ENCODE measurements around the gene TNK1.
"Not testable (repeated sequence)": the region's sequence is repeated elsewhere in the genome, so short reads cannot be mapped to it uniquely, and the experiment has no call there.

The TNK1 gene

DNA sequence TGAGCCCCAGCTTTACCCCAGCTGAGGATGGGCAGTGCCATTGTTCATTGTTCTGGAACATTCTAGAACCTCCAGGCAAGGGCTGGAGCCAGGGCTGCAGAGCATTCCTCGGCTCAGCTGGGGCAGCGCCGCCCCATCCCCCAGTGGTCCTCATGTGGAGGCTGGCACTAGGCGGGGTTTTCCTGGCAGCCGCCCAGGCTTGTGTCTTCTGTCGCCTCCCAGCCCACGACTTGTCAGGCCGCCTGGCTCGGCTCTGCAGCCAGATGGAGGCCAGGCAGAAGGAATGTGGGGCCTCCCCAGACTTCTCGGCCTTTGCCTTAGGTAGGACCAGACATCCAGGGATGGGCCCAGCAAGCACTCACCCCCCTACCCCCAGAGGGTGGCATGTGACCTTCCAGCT lies 25.8 kb upstream of the TNK1 start, which contains the start of gene TMEM95:
TMEM95 (plus strand) TSS at position 104 of the 400 bp plus-strand sequence; CDS start at position 153, 49 bp downstream.
- DNase-seq (ENCODE audit: low read depth in 2 of 3, low spot score in 1 of 3): no peak

DNA sequence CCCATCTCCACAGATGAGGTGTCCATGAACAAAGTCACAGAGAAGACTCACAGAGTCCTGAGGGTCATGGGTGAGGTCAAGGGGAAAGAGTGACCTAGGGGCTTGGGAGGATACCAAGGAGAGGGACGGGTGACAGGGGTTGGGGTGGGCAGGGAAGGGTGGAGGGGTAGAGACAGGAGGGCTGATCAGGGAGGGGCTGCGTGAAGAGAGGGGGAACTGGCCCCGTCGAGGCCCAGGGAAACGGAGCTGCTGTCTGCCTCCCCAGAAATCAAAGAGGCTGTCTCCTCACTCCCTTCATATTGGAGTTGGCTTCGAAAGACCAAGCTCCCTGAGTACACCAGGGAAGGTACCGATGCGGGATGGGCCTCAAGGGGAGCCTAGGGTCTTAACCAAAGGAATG lies 25.3 kb upstream of the TNK1 start:
- no peak for DNase-seq (ENCODE audit: low read depth in 2 of 3, low spot score in 1 of 3)

DNA sequence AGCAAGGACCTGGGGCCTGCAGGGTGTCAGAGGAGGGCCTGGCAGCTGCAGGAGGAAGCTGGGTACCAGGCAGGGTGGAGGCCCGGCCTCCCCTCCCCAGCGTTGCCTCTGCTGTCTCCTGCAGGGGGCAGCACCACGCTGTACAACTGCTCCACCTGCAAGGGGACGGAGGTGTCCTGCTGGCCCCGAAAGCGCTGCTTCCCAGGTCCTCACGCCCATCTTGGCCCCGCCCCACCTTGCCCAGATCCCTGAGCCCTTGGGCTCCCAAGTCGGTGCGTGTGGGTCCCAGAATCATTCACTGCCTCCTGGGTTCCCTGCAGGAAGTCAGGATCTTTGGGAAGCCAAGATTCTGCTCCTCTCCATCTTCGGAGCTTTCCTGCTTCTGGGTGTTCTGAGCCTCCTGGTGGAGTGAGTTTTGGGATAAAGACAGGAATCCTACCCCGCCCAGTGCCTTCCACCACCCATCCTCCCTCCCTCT lies 24.8 kb upstream of the TNK1 start:
- peak; percentile 75 to 85 (median 79) for DNase-seq (ENCODE audit: low read depth in 2 of 3, low spot score in 1 of 3)

DNA sequence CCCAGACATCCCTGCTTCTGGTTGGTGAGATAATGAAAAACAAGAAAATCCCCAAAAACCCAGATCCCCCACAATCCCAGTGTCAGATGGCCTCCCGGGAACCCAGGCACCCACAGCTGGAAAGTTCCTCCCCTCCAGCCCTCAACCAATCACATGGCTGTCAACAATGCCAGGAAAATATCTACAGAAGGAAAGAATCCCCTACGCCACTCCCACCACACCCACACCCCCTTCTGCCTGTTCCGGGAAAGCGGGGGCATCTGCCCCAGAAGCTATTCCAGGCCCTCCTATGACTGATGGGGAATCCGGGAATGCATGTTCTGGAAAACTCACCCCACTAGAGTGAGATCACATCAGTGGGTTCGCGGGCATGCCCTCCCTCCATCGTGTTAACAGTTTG lies 24.1 kb upstream of the TNK1 start:
- no peak for DNase-seq (ENCODE audit: low read depth in 2 of 3, low spot score in 1 of 3)

DNA sequence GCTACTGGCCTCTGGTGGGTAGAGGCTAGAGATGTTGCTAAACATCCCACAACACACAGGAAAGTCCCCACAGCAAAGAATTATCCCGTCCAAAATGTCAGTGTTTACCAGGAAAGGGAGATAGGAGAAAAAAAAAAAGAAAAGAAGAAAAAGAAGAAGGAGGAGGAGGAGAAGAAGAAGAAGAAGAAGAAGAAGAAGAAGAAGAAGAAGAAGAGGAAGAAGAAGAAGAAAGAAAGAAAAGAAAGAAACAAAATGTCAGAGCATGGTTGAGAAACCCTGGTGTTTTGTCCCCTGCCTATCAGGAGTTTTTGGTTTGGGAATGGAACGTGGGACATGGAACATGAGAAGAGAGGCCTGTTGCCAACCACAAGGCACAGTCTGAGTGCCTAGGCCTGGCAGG lies 23.5 kb upstream of the TNK1 start:
- no peak for DNase-seq (ENCODE audit: low read depth in 2 of 3, low spot score in 1 of 3)

DNA sequence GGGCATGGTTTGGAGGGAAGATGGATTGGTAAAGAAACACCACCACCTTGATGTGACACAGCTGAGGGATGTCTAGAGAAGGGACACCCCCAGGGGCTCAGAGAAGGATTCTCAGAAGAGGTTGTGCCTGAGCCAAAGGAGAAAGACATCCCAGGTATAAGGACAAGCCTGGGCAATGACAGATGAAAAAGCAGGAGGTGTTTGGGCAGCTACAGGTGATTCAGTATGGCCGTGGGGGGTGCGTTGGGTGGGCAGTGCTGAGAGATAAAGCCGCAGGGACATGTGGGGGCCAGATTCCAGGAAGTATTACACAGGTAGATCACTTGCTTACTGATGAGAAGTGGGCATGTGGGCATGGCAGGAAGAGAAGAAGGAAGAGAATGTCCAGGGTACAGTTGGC lies 19.0 kb upstream of the TNK1 start:
- DNase-seq (ENCODE audit: low read depth in 2 of 3, low spot score in 1 of 3): no peak

DNA sequence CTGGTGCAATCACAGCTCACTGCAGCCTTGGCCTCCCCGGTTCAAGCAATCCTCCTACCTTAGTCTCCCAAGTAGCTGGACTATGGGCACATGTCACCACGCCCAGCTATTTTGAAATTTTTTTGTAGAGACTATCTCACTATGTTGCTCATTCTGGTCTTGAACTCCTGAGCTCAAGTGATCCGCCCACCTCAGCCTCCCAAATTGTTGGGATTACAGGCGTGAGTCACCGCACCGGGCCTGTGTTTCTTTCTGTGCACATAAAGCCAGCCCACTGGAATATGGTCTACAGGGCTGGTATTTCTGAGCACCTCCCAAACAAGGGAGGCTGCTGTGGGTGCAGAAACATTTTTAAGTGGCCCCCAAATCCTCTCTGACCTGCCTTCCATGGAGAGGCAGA lies 17.6 kb upstream of the TNK1 start:
- DNase-seq (ENCODE audit: low read depth in 2 of 3, low spot score in 1 of 3): no peak

DNA sequence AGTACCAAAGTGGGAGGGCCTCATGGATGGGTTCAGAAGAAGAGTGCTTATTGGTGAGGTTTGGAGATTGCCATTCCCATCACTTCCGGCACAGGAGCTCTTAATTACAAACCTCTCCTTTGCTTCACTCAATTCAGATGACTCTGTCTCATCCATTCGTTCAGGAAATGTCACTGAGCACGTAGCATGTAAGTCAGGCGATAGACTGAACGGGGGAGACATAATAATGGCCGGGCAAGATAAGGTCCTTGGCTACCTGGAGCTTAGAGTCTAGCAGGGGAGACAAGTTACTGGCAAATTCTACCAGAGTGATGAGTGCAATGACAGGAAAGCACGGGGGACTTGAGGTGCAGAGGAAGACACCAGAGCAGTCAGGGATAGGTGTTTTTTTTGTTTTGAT lies 14.9 kb upstream of the TNK1 start:
- DNase-seq (ENCODE audit: low read depth in 2 of 3, low spot score in 1 of 3): not testable (repeated sequence)

DNA sequence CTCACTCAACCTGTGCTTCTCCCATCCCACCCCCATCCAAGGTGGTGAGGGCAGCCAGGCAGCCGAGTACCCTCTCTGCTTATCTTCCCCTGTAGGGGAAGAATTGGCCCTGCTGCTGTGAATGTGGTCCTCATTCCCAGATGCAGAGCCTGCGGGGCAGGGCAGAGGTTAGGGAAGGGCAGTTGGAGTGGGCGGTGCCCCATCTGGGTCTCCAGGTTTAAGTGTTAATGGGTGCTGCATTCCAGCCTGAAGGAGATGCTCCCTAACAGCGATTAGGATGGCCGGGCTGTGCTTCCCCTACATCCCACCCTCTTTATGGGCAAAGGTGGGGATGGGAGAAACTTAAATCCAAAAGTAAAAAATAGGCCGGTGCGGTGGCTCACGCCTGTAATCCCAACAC lies 13.8 kb upstream of the TNK1 start:
- no peak for DNase-seq (ENCODE audit: low read depth in 2 of 3, low spot score in 1 of 3)

DNA sequence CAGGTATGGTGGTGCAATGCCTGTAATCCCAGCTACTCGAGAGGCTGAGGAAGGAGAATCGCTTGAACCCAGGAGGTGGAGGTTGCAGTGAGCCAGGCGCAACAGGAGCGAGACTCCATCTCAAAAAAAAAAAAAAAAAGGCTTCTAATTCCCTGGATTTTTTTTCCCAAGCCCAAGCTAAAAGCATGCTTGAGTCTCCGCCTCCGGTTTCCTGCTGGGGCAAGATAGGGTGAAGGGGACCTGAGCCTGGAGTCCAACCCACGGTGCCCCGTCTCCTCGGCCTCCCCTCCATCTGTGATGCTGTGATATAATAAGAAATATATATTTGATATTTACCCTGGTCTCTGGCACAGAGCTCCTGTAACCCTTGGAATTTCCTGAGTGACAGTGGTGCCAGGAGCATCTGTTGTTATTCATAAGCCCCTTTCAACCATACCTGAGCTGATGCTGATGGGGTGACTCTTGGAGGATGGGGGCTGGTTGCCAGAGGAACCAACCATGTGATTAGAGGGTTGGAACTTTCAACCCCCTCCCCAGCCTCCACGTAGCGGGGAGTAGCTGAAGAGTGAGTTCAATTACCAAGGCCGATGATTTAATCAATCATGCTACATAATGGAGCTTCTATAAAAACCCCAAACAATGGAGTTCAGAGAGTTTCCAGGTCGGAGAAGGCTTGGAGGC lies 12.8 kb upstream of the TNK1 start:
- no peak for DNase-seq (ENCODE audit: low read depth in 2 of 3, low spot score in 1 of 3)

DNA sequence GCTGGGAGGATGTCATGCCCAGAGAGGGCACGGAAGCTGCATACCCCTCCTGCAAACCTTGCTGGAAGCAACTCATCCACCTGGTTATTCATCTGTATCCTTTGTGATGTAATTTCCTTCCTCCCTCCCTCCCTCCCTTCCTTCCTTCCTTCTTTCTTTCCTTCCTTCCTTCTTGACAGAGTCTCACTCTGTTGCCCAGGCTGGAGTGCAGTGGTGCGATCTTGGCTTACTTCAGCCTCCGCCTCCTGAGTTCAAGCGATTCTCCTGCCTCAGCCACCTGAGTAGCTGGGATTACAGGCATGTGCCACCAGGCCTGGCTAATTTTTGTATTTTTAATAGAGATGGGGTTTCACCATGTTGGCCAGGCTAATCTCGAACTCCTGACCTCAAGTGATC lies 12.3 kb upstream of the TNK1 start:
- DNase-seq (ENCODE audit: low read depth in 2 of 3, low spot score in 1 of 3): not testable (repeated sequence)

DNA sequence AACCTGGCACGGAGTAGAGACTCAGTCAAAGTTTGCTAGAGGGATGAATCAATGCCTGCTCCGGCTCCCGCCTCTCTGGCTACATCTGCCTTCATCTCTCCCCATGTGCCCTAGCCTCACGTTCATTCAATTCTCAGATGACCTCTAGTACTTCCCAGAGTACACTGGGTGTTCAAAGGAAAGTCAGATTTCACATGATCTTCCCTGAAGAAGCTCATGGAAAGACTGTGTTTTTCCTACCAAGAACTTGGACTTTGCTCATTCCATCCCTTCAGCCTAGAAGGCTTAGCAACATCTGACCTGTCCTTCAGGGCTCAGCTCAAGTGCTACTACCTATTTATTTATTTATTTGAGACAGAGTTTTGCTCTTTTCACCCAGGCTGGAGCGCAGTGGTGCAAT lies 11.1 kb upstream of the TNK1 start:
- DNase-seq (ENCODE audit: low read depth in 2 of 3, low spot score in 1 of 3): no peak

DNA sequence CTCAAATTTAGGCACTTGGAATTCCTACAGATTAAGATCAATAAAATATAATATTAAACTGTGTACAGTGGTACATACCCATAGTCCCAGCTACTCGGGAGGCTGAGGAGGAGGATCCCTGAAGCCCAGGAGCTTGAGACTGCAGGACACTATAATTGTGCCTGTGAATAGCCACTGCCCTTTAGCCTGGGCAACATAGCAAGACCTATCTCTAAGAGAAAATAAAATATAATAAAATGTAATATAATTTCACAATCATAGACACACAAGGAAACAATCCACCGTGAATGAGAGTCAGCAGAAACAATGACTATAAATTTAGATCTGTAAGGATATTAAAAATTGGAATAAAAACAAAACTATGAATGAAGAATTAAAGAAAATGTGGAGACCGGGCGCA lies 10.0 kb upstream of the TNK1 start:
- DNase-seq (ENCODE audit: low read depth in 2 of 3, low spot score in 1 of 3): no peak

DNA sequence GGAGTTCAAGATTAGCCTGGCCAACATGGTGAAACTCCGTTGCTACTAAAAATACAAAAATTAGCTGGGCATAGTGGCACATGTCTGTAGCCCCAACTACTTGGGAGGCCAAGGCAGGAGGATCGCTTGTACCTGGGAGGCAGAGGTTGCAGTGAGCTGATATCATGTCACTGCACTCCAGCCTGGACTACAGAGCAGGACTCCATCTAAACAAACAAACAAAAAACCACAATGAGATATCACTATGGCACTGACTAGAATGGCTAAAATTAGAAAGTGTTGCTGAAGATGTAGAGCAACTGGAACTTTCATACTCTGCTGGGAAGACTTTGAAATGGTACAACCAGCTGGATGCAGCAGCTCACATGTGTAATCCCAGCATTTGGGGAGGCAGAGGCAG lies 6.5 kb upstream of the TNK1 start:
- no peak for DNase-seq (ENCODE audit: low read depth in 2 of 3, low spot score in 1 of 3)

DNA sequence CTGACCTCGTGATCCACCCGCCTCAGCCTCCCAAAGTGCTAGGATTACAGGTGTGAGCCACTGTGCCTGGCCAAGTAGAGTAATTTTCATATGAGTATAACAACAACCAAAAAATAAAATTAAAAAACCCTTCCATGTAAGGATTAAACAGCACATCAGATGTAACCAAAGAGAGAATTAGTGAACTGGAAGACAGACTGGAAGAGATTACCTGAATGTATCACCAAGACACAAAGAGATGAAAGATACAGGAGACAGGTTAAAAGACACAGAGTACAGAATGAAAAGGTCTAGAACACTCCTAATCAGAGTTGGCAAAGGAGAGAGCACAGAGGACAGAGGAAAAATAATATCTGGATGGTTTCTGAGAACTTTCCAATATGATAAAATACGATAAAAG lies 1.8 kb upstream of the TNK1 start:
- no peak for DNase-seq (ENCODE audit: low read depth in 2 of 3, low spot score in 1 of 3)

DNA sequence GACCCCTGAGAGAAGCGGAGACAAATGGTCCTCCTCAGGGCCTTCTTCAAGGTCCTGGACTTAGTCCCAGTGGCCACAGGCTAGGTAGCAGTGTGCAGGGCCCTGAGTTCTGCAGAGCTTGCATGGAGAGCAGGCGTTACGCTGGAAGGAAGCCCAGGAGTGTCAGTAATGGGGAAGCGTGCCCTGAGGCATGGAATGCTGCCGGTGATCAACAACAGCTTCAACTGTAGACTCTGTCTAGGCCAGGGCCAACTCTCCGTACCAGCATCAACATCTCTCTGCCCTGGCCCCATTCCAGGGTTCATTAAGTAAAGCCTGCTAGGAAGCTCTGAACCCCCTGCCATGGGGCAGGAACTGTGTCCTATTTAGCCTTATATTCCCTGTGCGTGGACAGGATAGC lies 568 bp upstream of the TNK1 start:
- DNase-seq (ENCODE audit: low read depth in 2 of 3, low spot score in 1 of 3): no peak

DNA sequence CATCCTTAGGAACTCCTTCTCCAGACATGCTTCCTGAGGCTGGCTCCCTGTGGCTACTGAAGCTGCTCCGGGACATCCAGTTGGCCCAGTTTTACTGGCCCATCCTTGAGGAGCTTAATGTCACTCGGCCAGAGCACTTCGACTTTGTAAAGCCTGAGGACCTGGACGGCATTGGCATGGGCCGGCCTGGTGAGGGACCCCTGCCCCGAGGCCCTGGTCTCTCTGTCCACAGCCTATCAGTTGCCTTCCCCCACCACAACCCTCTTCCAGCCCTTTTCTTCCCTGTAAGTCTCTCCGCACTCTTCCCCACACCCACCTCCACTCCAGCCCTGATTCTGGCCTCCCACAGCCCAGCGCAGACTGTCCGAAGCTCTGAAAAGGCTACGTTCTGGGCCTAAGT lies 2.0 kb downstream of the TNK1 start:
- no peak for DNase-seq (ENCODE audit: low read depth in 2 of 3, low spot score in 1 of 3)

DNA sequence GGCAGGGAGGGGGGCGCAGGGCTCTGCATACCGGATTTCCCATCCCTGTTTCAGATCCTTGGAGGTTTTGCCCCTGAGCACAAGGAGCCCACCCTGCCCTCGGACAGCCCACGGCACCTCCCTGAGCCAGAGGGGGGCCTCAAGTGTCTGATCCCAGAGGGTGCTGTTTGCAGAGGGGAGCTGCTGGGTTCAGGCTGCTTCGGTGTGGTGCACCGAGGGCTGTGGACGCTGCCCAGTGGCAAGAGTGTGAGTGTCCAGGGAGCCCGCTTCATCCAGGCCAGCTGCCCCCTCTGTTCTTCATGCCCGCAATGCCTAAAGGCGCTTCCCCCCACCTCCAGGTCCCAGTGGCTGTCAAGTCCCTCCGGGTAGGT lies 2.5 kb downstream of the TNK1 start:
- DNase-seq (ENCODE audit: low read depth in 2 of 3, low spot score in 1 of 3): no peak

DNA sequence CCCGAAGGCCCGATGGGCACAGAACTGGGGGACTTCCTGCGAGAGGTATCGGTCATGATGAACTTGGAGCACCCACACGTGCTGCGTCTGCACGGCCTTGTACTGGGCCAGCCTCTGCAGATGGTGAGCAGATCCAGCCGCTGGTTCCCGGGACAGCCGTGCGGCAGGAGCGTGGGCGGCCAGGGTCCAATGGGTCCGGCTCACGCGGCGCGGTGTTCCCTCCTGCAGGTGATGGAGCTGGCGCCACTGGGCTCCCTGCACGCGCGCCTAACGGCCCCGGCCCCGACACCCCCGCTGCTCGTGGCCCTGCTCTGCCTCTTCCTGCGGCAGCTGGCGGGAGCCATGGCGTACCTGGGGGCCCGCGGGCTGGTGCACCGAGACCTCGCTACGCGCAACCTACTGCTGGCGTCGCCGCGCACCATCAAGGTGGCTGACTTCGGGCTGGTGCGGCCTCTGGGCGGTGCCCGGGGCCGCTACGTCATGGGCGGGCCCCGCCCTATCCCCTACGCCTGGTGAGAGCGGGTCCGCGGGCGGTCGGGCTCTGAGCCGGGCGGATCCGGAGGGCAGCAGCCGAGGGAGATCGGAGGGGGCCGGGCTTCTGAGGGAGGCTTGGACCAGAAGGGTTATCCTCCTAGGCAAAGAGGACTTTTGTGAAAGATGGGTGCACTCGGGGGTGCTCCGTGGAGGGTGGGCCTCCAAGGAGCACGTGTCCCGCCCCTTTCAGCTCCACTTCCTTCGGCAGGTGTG lies 3.0 kb downstream of the TNK1 start:
- peak; percentile 43 to 68 (median 66) for DNase-seq (ENCODE audit: low read depth in 2 of 3, low spot score in 1 of 3)

DNA sequence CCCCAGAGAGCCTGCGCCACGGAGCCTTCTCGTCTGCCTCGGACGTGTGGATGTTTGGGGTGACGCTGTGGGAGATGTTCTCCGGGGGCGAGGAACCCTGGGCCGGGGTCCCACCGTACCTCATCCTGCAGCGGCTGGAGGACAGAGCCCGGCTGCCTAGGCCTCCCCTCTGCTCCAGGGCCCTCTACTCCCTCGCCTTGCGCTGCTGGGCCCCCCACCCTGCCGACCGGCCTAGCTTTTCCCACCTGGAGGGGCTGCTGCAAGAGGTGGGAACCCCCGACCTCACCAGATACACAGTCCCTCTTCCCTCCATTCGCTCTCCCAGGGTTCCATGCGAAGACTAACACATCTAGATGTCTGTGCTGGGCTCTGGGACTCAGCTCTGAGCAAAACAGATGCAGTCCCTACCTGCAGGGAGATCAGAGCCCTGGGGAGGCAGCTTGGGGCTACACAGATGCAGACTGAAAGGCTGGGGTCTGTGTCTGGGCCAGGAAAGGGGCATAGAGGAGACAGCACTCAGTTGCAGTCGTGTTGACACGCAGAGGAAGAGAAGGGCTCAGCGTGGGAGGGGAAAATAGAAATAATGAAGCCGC lies 3.7 kb downstream of the TNK1 start:
- no peak for DNase-seq (ENCODE audit: low read depth in 2 of 3, low spot score in 1 of 3)

DNA sequence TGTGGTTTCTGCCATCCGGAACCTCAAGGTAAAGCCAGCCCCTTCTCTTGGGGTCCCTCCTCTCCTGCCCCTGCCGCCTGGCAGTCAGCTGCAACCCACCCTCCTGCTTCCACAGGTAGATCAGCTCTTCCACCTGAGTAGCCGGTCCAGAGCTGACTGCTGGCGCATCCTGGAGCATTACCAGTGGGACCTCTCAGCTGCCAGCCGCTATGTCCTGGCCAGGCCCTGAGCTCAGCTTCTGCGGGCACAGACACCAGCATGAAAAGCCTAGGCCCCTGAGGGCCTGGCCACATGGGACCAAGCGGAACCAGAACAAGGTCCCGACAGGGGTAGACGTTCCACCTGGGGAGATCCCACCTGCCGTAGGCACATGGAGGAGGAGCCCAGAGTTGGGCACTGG lies 8.0 kb downstream of the TNK1 start:
- no peak for DNase-seq (ENCODE audit: low read depth in 2 of 3, low spot score in 1 of 3)

Data from stimulated activated CD4-positive, alpha-beta T cell treated with anti-CD3 and anti-CD28 coated beads, Interleukin-12 subunit alpha, Interleukin-12 subunit beta, amount 100 ng/mL, for 48 hours (primary cell).